HG02884 (cell line): ENCODE results near the gene ITPK1.

ENCODE experiments used
- ATAC-seq: cut with Tn5 transposase; IDR thresholded peaks from one replicate; pipeline ENCODE4 v1.9.1; 2021; ENCODE audit warnings: mild to moderate bottlenecking, moderate library complexity; ENCODE audit not compliant: unreplicated experiment

ITPK1 gene

DNA sequence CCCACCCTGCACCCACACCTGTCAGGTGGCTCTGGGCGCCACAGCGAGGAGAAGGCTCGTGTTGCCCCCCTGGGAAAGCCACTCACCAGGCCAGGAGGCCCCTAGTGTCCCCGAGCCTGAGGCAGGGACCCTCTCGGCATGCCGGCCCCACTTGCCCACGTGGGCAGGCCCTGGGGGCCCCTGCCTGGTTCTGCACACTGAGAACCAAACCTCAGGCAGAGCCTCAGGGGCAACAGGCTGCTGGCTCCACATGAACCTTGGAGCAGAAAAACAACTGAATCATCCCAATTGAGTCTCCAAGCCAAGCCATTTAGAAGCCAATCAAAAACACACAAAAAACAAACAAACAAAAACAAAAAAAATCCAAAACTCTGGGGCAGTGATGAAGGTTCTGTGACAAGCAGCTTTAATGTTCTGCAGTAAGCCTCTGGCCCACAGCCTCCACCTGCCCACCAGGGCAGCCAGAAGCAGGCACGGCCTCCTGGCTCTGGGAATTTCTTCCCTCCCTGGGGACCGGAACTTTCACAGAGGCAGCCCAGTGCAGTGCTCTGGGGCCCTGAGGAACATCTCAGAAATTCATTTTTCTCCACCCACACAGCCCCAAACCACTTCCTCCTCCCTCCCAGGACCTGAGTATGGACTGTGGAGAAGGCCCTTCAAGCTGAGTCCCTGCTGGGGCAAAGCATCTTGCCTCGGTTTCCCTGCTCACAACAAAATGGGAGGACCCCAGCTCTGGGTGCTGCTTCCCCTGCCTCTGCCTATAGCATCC, 102.6 kb downstream of the ITPK1 start:
- no peak for ATAC-seq

DNA sequence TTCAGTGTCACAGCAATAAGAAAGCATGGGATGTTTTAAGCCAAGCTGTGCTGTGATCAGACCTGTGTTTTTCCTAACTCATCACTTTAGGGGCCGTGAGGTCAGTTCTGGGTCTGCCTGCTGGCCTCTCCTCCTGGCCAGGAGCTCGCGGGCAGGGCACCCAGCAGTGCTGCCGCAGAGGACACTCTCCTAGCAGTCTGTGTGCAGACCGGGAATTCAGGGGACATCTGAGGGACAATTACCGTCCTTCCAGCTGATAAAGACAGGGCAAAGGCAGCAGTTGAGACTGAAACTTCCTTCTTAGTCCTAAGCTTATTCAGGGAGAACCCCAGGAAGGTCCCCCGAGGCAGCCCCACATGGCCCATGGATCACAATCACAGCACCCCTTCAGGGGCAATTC, 103.2 kb downstream of the ITPK1 start:
- ATAC-seq = no peak

DNA sequence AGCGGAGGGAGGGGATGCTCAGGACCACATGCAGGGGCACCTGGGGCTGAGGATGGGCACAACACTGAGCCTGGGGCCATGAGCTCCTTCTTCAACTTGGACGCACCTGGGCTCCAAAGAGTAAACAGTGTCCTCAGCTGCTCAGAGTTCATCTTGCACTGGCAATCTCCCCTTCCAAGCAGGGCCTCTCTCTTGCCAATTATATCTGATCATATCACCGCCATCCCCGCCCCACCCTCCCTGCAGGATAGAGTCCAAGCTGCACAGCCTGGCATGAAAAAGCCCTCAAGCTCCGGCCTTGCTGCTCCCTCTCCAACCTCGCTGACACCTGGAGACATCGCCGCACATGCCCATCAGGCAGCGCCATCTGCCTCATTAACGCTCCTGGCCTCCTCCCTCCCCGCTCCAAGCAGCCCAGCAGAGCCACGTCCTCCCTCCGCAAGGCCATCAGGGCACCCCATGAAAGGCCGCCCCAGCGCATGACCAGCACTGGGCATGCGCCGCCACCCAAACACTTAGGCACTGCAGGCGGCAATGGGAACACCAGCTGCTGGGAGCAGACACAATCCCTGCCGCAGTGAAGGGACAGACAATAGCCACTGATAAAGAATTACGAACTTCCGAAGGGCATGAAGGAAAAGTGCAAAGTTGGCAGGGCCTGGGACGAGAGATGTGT, 103.9 kb downstream of the ITPK1 start:
- no peak for ATAC-seq

DNA sequence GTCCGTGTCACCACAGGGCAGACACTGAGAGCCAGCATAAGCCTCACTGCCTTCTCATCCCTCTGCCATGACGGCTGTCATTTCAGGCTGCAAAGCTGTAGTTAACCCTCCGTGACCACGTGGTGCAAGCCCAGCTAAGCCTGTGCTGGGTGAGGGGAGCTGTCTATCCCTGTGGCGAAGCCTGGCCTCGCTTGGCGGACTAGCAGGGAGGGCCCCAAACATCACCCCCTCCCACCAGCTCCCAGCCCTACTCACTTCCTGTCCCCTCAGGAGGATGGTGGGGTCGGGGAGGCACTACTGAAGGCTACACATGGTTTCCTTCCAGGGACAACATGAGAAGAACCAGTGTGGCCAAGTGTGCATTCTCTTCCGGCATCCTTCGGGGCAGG, 104.6 kb downstream of the ITPK1 start:
- no peak for ATAC-seq

DNA sequence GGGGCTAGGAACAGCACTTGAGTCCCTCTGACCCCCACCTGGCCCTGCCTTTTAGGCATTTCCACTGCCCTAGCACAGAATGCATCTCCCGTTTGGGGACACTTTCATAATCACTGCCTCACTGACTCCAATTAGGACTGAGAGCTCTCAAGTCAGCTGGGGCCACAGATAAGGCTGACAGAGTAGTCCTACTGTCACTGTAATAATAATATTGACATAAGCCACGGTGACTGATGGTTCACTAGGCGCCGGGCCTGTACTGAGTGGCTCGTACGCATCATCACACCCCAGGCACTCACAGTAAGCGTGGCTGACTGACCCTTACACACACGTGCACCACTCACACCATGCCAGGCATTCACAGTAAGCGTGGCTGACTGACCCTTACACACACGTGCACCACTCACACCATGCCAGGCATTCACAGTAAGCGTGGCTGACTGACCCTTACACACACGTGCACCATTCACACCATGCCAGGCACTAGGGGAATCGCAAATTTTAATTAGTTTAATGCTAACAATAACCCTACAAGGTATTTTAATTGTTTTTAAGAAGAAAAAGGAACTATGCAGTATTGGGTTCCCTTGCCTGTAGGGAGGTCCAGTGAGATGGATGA, 105.1 kb downstream of the ITPK1 start:
- no peak for ATAC-seq

DNA sequence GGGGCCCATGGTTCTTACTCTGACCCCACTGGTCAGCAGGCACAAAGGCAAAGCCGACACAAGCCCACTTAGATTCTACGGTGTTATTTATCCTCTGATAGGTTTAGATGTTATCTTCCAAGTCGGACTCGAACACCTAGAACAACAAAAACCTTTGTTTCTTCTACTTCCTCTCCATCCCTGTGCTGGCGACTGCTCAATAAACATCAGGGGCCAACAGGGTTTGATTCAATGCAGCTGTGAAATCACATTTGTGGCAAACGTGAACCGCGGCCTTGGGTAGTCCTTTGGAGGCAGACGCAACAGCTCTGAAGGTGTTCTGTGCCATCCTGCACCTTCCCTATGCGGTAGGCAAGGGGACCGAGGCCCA, 105.6 kb downstream of the ITPK1 start:
- no peak for ATAC-seq

DNA sequence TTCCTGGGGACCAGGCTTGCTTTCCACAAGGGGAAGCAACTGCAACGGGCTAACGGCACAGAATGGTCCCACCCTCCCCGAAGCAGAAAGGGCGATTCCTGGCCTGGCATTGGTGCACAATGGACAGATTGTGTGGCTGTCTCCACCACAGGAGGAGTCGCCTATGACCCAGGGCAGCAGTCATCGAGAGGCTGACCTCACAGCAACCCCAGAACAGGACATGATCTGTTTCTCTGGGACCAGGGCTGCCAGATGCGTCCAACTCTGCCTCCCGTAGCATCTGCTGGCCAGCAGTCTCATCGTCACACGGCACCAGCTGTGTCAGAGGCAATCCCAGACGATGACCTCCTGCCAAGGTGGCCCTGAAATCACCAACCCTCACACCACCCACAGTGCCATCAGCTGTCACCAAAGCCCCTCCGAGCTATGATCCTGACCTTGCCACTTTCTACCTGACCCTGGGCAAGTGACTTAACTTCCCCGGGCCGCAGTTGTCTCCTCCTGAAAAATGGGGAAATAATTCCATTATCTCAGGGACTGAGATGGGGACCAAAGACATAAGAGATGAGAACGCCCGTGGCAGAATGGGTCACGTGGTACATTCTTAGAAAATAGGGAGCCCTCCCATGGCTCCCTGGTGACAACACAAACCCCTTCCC, 106.1 kb downstream of the ITPK1 start:
- no peak for ATAC-seq

DNA sequence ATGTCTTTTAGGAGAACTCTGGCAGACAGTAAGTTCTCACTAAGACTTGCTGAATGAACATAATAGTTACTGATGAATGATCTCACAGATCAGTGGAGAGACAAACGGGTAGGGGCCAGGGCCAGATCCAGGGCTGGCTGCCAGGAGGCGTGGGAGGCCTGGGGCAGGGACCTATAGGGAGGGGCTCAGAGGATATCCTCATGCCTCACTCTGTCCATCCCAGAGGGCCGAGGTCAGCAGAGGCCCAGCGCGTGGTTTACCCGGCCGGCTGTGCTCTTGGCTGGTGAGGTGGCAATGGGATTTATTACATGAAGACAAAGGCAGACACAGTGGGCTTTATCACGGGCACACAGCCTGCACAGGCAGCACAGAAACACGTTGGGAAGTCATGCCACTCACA, 107.3 kb downstream of the ITPK1 start:
- ATAC-seq = no peak

DNA sequence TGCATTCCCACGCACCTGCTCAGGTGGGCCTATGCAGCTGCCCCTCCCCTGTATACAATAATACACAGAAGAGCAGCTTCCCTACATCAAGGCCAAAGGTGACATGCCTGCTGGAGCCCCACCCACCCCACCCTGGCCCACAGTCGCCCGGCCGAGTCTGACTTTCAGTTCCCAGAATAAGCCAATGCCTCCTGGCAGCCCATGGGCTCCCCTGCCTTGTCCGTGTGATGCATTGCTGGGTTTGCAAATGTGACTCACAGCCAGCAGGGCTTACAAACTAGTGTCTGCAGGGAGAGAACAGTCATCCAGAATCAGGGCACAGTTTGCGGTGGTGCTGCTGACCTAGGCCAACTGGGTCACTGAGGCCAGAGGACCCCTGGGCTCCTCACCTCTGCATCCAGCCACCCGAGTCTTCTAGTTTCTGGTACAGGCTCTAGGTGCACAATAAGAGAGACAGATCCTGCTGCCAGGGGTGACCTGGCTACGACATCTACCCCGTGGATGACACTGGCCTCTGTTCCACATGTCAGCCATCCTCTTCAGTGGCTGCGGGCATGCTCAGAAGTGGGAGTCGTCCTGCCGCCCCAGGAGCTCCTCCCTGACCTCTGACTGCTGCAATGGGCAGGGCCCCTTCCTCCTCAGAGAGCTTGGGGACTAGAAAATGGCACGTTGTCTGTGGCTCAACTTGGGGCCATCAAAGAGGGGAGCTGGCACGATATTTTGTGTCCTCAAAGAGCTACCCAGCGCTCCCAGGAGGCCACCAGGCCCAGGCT, 108.3 kb downstream of the ITPK1 start:
- ATAC-seq = no peak

DNA sequence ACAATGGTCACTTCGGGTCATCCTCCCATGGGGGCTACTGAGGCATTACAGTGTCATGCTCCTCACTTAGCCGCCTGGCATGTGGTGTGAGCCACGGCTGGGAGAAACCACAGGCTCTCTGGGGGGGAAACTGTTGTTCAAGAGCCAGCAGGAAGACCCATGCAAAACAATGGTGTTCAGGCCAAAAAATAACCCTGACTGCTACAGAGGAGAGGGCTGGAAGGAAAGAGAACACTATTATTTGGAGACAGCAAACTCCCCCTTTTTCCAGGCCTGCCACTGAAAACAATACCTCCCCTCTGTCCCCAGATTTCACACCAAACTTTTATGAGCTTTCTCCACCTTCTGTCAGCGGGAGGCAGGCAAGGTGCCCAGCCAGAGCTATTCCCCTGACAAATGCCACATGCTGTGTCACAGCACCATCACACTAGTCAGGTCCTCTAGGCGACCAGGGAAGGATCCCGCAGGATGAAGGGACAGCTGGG, 109.1 kb downstream of the ITPK1 start:
- ATAC-seq = no peak

DNA sequence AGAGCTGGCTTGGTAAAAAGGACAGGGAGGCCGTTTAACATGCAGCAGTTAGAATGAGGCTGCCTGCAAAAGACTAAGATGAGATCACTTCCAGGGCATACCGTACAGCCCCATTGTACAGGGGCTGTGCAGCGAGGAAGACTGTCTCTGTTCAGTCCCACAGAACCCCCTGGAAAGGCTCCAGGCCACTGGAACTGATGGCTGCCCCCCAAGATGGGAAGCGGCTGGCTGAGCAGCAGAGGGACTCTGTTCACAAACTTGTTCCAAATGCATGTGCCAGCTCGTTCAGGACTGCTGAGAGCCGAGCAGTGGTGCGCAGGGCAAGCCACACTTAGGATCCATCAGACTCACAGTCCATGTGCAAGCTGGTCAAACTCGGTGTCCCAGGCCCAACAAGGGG, 109.9 kb downstream of the ITPK1 start:
- no peak for ATAC-seq

DNA sequence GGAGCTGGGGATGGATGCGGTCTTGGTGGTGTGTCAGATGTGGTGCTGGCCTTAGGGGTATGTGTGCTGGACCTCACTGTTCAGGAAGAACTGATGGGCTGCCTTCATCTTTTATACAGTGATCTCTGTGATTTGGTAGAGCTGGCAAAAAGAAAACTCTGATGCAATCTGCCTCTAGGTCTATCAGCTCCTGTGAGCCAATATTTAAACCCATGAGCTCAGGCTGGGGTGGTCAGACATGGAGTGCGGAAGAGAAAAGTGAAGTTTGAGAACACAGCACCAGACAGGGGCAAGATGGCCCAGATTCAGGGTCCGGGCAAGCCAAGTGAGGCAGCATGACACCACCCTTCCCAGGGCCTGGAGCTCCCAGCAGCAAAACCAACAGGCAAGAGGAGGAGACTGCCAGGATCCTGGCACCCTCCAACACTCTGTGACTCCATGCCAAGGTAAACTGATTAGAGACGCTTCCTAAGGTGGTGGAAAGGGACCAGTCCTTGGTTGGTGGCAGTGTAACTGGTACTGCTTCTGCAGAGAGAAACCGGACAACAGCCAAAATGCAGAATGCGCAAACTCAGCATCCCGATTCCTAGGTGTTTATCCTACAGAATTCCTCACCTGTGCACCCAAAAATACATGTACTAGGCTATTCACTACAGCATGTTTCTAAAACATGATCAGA, 110.5 kb downstream of the ITPK1 start:
- ATAC-seq = no peak

DNA sequence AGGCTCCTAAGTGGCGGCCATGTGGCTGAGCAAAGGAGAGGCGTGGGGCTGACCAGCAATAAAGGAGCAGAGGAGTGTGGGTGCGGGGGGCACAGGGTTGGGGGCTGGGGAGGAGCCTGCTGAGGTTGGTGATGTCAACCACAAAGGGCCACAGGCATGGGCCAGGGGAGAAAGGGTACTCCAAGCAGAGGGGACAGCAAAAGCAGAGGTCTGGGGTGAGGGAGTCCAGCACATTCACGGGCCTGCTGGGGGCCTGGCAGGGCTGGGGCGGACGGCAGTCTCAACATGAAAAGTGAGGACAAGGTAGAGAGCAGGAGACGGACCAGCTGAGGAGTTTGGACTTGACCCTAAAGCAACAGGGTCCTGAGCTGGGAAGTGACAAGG, 111.0 kb downstream of the ITPK1 start:
- no peak for ATAC-seq

DNA sequence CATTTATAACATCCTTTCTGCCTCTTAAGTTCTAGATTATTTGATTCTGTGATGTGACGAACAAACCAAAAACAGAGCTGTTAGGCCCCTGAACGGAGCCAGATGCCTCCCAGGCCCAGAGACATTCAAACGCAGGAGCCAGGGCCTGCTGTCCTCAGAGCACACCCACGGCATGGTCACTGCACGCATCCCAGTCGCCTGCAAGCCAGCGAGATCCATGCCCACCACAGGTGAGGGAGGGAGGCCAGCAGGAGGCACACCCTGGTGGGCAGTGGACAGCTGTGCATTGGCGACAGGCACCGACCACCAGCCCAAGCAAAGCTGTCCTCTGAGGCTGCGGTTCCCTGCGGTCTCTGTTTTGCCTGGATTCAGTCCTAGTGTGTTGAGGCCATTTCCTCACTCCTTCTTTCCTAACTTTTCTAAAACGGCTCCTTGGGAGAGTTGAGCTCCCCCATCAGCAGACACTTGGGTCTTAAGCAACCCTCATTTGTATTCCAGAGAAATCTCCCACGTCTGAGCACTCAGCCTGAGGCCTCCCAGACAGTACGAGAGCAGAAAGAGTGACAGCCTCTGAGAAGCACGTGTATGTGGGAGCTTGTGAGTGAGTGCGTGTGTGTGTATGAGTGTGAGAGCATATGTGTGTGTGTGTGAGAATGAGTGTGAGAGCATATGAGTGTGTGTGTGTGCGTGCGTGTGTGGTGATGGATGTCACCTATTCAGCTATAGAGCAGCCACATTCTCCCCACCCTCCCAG, 111.6 kb downstream of the ITPK1 start:
- ATAC-seq = no peak

DNA sequence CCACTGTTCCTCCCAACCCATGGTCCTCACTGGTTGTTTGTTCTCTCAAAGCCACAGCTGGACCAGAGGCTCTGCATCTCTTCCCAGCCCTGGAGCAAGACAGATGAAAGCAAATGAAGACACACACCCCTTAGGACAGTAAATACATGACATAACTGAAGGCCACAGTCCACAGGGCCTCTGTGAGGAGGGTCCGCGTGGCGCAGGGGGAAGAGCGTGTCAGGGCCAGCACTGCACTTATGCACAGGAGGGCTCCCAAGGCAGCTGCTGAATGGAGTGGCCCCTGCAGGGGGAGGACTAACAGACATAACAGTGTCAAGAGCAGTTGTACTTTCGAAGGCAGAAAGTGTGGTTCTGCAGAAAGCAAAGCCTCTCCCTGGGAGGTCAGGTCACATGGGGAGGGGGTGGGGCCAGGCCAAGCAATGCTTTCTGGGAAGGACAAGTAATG, 112.8 kb downstream of the ITPK1 start:
- no peak for ATAC-seq

DNA sequence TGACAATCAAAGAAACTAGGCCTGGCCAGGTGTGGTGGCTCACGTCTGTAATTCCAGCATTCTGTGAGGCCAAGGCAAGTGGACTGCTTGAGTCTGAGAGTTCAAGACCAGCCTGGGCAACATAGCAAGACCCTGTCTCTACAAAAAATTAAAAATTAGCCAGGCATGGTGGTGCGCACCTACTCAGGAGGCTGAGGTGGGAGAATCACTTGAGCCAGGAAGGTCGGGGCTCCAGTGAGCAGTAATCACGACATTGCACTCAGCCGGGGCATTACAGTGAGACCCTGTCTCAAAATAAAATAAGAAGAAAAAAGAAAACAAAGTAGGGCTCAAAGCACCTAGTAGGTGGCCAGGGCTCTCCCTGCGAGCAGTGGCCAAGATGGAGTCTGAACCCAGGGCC, 113.7 kb downstream of the ITPK1 start:
- no peak for ATAC-seq

DNA sequence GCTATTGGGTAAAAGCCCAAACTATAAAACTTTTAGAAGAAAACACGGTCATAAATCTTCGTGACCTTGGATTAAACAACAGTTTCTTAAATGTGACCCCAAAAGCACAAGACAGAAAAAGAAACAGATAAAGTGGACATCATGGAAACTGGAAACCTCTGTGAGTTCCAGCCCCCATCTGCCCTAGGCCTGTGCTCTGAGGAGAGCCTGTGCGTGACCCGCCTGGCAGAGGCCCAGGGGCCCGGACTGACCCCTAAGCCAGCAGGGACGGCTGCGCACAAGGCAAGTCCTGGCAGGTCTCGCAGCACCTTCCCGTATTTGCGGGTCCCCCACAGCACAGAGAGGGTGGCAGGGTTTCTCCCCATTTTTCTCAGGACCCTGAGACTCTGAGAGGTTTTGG, 116.8 kb downstream of the ITPK1 start:
- no peak for ATAC-seq

DNA sequence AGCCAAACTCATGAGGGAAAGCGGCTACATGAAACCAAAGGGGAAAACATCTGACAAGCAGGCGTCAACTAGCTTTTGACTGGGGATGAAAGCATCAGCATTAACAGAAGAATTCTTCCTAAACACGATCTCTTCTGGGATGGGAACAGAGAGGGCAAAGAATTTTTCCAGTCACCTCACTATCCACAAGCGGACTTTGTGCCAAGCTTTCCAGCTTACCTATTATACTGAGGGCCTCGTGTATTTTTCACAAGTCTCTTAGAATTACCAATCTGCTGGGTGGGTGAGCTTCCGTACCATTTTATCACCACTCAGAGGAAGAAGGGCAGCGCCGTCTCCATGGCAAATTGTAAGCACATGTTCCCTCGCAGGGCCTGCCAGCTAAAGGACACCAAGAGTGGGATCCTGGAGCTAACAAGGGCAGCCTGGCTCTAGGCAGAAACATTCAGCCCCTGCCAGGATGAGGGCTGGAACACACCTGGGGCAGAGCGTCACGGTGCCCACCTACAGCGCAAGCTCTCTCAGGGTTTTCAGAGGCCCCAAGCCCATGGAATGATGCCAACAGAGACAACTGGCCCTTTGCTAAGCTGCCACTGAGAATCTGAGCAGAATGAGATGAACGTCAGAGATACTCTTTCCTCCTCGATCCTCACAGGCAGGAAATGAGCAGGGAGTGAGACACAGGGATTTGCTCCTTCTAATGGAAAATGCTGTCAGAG, 118.2 kb downstream of the ITPK1 start:
- ATAC-seq = no peak

DNA sequence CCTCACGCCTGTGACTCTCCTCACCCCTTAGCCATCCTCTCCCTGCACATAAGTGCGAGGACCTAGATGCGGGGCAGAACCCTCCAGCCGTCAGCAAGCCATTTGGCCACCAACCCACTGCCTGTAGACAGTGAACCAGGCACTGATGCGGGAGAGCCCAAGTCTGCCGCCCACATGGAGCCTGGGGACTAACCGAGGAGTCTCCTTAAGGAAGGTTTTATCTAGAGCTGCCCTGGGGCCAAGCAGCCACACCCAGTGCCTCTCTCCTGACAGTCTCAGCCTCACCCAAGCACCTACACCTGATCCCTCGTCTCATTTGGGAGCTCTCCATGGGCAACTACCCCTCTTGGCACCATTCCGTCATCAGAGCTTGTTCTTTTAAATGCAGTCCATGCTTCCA, 120.1 kb downstream of the ITPK1 start:
- ATAC-seq = no peak
